Activated naive CD8-positive, alpha-beta T cell treated with anti-CD3 and anti-CD28 coated beads, Interleukin-2, amount 50 U/mL, for 24 hours (primary cell): ENCODE data around the gene ARHGAP21.

Source experiments
- ATAC-seq: fragments of 150-1000 bp; cut with Tn5 transposase; one replicate; pipeline ENCODE4 v1.10.0; 2021
- DNase-seq: peaks from one replicate; pipeline ENCODE4 v3.0.0; 2021
- H3K27ac Mint-ChIP-seq: one replicate; pipeline ENCODE4 v1.8.0; 2021; ENCODE audit warnings: mild to moderate bottlenecking, mixed read lengths
- H3K27me3 Mint-ChIP-seq: one replicate; pipeline ENCODE4 v1.8.0; 2021; ENCODE audit warnings: mixed read lengths
- H3K36me3 Mint-ChIP-seq: one replicate; pipeline ENCODE4 v1.8.0; 2021; ENCODE audit warnings: low read depth, mixed read lengths
- H3K4me1 Mint-ChIP-seq: one replicate; pipeline ENCODE4 v1.8.0; 2021; ENCODE audit warnings: mixed read lengths
- H3K4me3 Mint-ChIP-seq: one replicate; pipeline ENCODE4 v1.8.0; 2021; ENCODE audit warnings: mild to moderate bottlenecking, moderate library complexity, mixed read lengths
- H3K9me3 Mint-ChIP-seq: one replicate; pipeline ENCODE4 v1.8.0; 2021; ENCODE audit warnings: mixed read lengths

Gene ARHGAP21

DNA sequence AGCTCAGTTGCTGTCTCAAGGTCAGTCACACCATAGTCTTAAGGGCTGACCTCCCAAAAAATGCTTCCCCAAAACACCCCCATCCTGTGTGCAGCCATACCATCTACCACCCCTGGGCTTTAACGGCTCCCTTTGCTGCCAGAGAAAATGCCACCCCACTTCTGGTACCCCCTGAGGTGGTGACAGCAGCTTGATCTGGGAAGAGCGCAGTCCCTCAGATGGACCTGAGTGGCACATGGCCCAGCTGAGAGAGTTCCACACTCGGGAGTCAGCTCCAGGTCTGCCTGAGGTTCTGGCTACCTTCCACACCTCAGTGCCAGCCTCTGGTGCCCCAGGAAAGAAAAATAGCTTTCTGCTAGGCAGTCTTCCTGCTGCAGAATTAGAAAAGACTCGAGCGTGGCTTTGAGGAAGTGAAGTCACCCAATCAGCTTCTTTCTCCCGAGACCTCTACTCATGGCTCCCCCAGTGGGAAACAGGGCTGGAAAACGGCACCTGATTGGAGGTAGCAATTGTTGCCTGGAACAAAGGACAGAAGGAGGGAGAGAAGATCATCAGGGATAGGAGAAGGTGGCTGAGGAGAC is 151.7 kb downstream of the ARHGAP21 start:
- no peak overlapping the region for H3K4me3 Mint-ChIP-seq
- H3K36me3 Mint-ChIP-seq: peaks cover 1% of the 10 kb centered on the region
- no peak overlapping the region for H3K27ac Mint-ChIP-seq
- ATAC-seq (no peak), DNase-seq (no peak)
- peaks cover 13% of the 10 kb centered on the region for H3K27me3 Mint-ChIP-seq
- H3K4me1 Mint-ChIP-seq: peaks cover 10% of the 10 kb centered on the region
- no peaks in the 10 kb centered on the region for H3K9me3 Mint-ChIP-seq

DNA sequence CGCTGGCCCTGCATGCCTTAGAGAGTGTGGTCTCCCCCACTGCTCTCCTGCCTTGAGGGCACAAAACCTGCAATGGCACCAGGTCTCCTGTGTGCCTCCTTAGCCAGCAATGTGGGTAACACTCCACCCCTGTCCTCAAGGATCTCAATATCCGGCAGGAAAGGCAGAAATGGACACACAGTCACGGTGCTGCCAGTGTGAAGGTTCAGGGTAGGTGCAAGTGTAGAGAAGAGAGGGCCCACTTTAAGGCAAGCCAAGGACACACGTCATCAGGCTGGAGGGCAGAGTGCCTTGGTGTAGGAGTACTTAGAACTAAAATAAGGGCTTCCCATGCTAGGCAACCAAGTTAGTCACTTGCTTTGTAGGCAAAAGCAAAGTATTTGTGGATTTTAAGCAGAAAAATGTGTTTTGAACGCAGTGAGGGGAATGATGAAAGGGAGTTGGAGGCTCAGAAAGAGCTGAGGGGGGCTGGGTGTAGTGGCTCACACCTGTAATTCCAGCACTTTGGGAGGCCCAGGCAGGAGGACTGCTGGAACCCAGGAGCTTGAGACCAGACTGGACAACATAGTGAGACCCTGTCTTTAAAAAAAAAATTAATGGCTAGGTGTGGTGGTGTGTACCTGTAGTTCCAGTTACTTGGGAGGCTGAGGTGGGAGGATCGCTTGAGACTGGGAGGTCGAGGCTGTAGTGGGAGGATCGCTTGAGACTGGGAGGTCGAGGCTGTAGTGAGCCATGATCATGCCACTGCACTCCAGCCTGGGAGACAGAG is 152.8 kb downstream of the ARHGAP21 start:
- Mint-ChIP-seq H3K27me3 (peaks cover 13% of the 10 kb centered on the region), H3K36me3 (peaks cover 1% of the 10 kb centered on the region), H3K27ac (no peak overlapping the region), H3K4me3 (no peak overlapping the region), H3K9me3 (no peaks in the 10 kb centered on the region), H3K4me1 (peaks cover 10% of the 10 kb centered on the region)
- DNase-seq (no peak), ATAC-seq (no peak)

DNA sequence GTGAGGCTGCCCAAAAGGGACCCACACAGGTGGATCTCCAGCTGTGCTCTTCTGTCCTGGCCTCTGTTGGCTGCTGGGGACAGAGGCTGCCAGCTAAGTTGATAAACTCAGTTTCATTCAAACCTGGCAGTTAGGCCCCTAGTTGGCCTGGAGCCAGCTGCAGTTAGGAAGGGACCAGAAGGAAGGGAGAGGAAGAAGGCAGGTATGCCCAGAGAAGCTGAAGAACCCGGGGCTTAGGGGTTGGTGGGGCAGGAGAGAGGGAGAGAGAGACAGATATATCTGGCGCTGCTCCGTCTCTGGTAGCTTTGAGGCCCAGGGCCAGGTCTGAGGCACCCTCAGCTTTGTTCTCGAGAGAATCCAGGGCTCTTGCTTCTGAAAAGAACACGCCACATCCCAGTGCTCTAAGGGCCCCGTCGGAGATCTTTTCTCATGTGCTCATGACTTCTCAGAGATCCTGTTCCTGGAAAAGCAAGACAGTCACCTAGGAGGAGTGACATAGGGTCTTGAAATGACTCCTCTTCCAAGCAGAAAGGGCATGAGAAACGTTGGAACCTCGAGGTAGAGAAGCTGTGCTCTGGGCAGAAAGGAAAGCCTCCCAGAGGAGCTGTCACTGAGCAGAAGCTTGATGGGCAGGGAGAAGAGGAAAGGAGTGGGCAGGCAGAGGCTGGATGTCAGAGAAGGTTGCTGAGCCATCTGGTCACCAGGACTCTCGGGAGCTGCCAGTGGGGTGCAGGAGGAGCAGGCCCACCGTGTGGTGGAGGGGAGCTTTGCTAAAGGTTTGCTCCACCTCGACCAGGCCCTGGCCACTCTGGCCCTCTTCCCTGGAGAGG is 153.6 kb downstream of the ARHGAP21 start:
- H3K27ac Mint-ChIP-seq: no peak overlapping the region
- no peaks in the 10 kb centered on the region for H3K9me3 Mint-ChIP-seq
- DNase-seq (no peak), ATAC-seq (no peak)
- H3K36me3 Mint-ChIP-seq: peaks cover 1% of the 10 kb centered on the region
- H3K27me3 Mint-ChIP-seq: peaks cover 13% of the 10 kb centered on the region
- H3K4me1 Mint-ChIP-seq: peaks cover 5% of the 10 kb centered on the region
- H3K4me3 Mint-ChIP-seq: no peak overlapping the region

DNA sequence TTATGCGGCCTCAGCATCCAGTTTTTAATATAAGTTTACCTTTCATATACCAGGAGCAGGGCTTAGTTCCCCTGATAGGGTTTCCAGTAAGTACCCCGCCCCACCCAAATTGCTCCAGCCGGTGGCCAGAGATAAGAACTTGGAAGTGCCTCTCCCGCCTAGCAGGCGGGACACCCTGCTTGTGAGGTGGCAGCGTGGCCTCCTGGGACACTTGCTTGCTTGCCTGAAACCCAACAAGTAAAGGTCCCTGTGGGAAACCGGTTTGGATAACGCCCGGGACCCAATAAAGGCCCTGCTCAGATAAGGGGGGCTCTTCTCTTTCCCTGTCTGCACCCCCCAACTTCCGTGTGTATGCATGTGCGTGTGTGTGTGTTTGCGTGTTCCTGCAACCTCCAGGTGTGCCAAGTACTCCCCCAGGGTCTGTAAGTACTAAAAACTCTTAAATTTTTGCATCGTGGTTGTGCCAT is 154.3 kb downstream of the ARHGAP21 start:
- Mint-ChIP-seq H3K4me1 (peaks cover under 1% of the 10 kb centered on the region), H3K4me3 (no peak overlapping the region), H3K36me3 (peaks cover 1% of the 10 kb centered on the region), H3K9me3 (no peaks in the 10 kb centered on the region), H3K27ac (no peak overlapping the region), H3K27me3 (peaks cover 7% of the 10 kb centered on the region)
- ATAC-seq: no peak
- no peak for DNase-seq

DNA sequence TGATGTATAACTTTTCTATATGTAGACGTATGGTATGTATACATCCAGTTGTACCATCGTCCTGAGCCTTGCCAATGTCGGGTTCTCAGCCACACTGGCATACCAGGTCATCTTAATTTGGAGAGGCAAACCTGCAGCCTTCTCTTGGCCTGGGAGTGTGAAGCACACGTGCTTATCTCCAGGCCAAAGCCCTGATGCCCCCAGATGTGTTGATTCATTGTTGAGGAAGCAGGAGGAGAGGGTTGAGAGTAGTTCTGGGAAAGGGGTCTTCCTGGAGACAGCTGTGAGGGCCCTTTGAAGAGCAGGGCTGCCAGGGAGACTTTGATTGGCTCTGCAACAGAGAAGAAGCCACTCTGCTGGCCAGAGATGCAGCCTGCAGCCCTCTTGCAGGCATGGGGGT is 155.6 kb downstream of the ARHGAP21 start:
- Mint-ChIP-seq H3K9me3 (no peaks in the 10 kb centered on the region), H3K4me1 (no peaks in the 10 kb centered on the region), H3K27ac (no peak overlapping the region), H3K27me3 (peaks cover 6% of the 10 kb centered on the region), H3K36me3 (peaks cover 1% of the 10 kb centered on the region), H3K4me3 (no peak overlapping the region)
- ATAC-seq (no peak), DNase-seq (no peak)

DNA sequence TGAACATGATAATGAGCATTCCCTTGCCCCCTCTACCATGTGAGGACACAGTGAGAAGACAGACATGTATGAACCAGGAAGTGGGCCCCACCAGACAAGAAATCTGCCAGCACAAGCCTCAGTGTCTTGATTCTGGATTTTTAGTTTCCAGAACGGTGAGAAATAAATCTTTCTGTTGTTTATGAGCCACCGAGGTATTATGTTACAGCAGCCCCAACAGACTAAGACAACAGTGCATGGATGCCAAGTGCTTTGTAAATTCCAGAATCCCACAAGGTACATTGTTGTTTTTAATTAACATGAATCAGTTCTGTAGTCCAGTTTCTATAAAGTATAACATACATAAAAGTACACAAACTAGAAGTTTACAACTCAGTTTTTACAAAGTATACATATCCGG is 162.2 kb downstream of the ARHGAP21 start:
- no peak overlapping the region for H3K27ac Mint-ChIP-seq
- ATAC-seq: no peak
- H3K9me3 Mint-ChIP-seq: no peaks in the 10 kb centered on the region
- H3K27me3 Mint-ChIP-seq: no peaks in the 10 kb centered on the region
- no peak overlapping the region for H3K4me3 Mint-ChIP-seq
- peaks cover 3% of the 10 kb centered on the region for H3K4me1 Mint-ChIP-seq
- H3K36me3 Mint-ChIP-seq: no peaks in the 10 kb centered on the region
- DNase-seq: no peak

DNA sequence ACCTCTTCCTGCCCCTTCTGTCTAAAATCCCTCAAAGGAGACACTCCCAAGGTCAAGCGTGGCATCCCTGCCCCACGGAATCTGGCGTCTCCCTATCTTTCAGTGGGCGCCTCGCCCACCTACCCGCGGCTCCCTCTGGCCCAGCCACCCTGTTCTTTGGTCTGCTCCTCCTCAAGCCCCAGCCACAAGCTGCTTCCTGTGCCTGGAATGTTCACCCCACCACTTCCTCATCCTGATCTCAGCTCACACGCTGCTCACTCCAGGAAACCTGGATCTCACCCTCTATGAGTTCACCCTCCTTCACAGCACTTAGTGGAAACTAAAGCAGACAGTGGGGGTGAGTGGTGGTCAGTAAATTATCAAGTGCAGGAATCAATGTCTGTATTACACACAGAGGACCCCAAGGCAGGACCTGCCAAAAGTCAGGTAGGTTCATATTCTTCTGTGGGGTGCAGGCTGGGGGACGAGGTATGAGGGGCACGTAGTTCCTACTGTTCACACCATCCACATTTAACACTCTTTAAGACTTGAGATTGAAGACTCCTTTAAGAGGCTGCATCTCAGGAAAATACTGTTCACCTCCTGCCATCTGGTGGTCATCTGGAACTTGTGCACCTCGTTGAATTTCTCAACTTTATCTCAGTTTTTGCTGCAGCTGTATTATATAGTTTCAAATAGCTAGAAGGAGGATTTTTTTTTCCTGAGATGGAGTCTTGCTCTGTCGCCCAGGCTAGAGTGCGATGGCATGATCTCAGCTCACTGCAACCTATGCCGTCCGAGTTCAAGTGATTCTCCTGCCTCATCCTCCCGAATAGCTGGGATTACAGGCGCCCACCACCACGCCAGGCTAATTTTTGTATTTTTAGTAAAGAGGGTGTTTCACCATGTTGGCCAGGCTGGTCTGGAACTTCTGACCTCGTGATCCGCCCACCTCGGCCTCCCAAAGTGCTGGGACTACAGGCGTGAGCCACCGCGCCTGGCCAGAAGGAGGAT is 166.6 kb downstream of the ARHGAP21 start:
- DNase-seq (no peak), ATAC-seq (peak; percentile 57)
- Mint-ChIP-seq H3K4me3 (no peak overlapping the region), H3K27ac (no peak overlapping the region), H3K4me1 (peaks cover 3% of the 10 kb centered on the region), H3K27me3 (no peaks in the 10 kb centered on the region), H3K36me3 (no peaks in the 10 kb centered on the region), H3K9me3 (no peaks in the 10 kb centered on the region)

DNA sequence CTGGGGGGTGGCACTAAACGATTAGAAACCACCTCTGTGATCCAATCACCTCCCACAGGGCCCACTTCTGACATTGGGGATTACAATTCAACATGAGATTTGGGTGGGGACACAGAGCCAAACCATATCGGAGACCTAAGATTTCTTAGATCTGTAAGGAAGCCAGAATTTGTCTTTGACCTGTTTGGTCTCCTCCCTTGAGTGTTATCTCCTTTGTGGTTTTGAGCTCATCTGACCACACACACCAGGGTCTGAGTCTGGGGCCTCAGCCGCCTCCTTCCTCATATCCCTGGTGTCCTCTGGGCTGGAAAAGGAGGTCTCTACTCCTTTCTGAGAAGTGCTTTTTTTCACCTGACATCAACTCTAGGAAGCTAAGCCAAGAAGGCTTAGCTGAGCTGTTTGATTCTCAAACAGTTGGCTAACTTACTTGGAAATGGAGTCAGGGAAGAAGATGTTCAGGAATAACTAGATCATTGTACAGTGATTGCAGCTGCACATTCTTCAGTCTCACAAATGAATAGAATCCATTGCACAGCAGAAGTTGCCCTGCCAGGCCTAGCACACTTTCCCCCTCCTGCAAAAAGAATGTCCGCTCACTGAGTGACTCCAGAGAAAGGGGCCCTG is 167.4 kb downstream of the ARHGAP21 start:
- no peak overlapping the region for H3K4me3 Mint-ChIP-seq
- H3K27me3 Mint-ChIP-seq: no peaks in the 10 kb centered on the region
- H3K27ac Mint-ChIP-seq: no peak overlapping the region
- H3K9me3 Mint-ChIP-seq: no peaks in the 10 kb centered on the region
- ATAC-seq (no peak), DNase-seq (no peak)
- peaks cover 3% of the 10 kb centered on the region for H3K4me1 Mint-ChIP-seq
- no peaks in the 10 kb centered on the region for H3K36me3 Mint-ChIP-seq

DNA sequence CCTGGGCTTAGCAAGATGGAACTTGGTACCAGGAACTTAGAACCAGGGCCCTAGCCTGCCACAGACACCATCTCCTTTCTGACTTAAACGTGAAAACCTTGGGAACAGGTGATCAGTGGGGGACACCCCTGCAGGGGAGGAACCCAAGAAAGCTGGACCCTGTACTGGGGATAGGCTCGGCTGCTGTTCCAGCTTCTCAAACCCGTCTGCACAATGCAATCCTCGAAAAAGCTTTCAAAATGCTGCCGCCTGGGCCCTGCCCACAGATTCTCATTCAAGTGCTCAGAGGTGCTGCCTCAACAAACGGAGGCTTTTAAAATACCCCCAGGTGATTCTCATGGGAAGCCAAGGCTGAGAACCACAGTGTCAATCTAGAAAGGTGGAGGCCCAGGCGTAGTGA is 169.7 kb downstream of the ARHGAP21 start:
- Mint-ChIP-seq H3K36me3 (no peaks in the 10 kb centered on the region), H3K4me1 (peaks cover 3% of the 10 kb centered on the region), H3K27ac (no peak overlapping the region), H3K9me3 (no peaks in the 10 kb centered on the region), H3K27me3 (no peaks in the 10 kb centered on the region), H3K4me3 (no peak overlapping the region)
- DNase-seq: no peak
- ATAC-seq: no peak

DNA sequence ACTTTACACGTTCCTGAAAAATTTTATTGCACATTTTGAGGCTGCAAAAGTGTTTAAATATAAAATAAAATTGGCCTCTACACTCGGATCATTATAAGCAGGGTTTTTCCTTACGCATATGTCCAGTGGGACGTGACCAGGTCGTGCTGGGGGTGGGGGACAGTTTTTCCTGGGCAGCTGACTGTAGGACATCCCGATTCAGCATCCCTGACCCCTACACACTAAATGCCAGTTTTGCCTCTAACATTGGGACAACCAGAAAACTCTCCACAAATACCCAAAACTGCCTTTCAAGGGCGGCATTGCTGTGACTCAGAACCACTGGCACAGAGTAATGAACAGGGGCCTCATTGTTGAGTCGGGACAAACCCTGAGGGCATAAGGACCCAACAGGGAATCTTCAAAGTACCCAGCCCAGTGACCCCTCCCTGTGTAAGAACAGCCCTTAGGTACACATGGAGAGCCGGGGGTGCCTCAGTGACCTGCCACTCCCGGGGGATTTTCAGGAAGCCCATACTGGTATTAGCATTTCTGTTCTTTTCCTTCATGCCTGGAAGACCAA is 170.6 kb downstream of the ARHGAP21 start:
- H3K27ac Mint-ChIP-seq: no peak overlapping the region
- H3K27me3 Mint-ChIP-seq: no peaks in the 10 kb centered on the region
- H3K36me3 Mint-ChIP-seq: no peaks in the 10 kb centered on the region
- peaks cover 3% of the 10 kb centered on the region for H3K4me1 Mint-ChIP-seq
- no peak for ATAC-seq
- DNase-seq: no peak
- H3K9me3 Mint-ChIP-seq: no peaks in the 10 kb centered on the region
- no peak overlapping the region for H3K4me3 Mint-ChIP-seq

DNA sequence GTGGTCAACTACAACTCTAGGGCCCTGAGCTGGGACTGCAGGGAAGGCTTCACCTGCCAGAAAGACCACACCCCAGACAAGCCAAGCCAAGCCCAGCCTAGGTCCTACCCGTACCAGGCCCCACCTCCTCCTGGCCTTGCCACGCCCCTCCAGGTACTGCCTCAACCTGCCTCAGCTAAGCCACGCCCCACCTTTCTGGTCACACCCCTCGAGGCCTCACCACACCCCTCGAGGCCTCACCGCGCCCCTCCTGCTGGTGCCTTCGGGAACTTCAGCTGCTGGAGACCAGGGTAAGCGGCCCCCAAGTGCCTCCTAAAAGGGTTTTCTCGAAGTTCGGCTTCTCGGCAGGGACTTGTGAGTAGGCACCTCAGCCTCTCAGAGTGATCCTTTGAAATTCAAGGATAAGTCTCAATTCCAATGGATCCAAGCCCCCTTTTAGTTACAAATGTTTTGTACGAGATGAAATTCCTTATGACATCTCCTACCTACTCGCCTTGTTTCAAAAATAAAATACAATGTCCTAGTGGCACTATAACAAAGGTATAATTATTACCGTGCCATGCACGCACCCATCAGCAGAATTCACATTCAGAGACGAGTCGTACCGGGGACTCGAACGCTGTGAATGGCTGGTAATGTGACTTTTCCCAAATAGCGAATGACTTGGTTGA is 171.2 kb downstream of the ARHGAP21 start:
- Mint-ChIP-seq H3K9me3 (no peaks in the 10 kb centered on the region), H3K27me3 (no peaks in the 10 kb centered on the region), H3K4me1 (peaks cover 3% of the 10 kb centered on the region), H3K36me3 (no peaks in the 10 kb centered on the region), H3K4me3 (no peak overlapping the region), H3K27ac (no peak overlapping the region)
- ATAC-seq (peak; percentile 30), DNase-seq (peak; percentile 30)

DNA sequence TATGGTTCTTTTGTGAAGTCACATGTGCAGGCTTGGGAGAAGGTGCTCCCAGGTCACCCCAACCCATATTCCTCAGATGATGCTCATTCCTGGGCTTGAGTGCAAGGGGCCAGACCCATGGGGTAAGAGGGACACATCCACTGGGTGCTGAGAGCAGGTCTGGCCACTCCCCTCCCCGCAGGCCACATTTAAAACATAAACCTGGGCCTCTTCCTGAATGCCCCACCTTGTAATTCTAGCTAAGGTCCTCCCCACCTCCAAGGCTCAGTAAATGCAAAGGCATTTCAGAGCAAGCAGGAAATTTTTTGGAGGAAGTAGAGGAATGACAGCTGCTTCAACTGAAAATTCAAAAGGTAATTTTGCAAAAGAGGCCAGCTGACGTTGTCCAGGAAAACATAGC is 172.5 kb downstream of the ARHGAP21 start:
- ATAC-seq (no peak), DNase-seq (no peak)
- no peaks in the 10 kb centered on the region for H3K4me1 Mint-ChIP-seq
- H3K9me3 Mint-ChIP-seq: no peaks in the 10 kb centered on the region
- H3K4me3 Mint-ChIP-seq: no peak overlapping the region
- no peak overlapping the region for H3K27ac Mint-ChIP-seq
- no peaks in the 10 kb centered on the region for H3K36me3 Mint-ChIP-seq
- H3K27me3 Mint-ChIP-seq: no peaks in the 10 kb centered on the region

DNA sequence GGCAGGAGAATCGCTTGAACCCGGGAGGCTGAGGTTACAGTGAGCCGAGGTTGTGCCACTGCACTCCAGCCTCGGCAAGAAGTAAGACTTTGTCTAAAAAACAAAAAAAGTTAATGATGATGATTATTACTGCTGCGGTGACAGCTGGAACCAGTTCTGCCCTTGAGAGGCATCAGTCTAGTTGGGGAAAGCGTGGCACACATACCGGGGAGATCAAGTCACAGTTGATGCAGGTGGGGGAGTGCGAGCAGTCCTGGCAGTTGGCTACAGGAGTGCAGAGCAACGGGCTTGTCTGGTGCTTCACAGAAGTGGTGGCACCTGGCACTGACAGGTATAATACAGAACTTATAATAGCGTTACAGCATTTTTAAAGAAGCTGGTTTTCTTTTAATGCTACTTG is 173.0 kb downstream of the ARHGAP21 start:
- Mint-ChIP-seq H3K36me3 (no peaks in the 10 kb centered on the region), H3K27ac (no peak overlapping the region), H3K9me3 (no peaks in the 10 kb centered on the region), H3K4me1 (no peaks in the 10 kb centered on the region), H3K4me3 (no peak overlapping the region), H3K27me3 (no peaks in the 10 kb centered on the region)
- ATAC-seq: no peak
- DNase-seq: no peak
